Stomach (tissue), 9 donors: Measurements from ENCODE around the gene SMIM22. TPM values are rescaled to one million over a fixed set of nuclear protein-coding genes. Genes with fewer than 3 reads are reported as not detected.

Source experiments
- DNase-seq, 2 donors: peaks; one replicate each; pipeline versions ENCODE4 v3.0.0 to v3.0.0-alpha.2; 2013 to 2019
- H3K27ac ChIP-seq, 5 donors: fragments of 200-600 bp in 4 of 5; sonication (generic) in 4 of 5; one replicate each; pipeline ENCODE4 v1.5.1; 2013 to 2019; ENCODE audit warnings: mild to moderate bottlenecking in 1 of 5, moderate library complexity in 1 of 5
- H3K27me3 ChIP-seq, 3 donors: fragments of 200-600 bp; sonication (generic); one replicate each; pipeline ENCODE4 v1.5.1; 2017 to 2019; ENCODE audit warnings: mixed run types in 1 of 3
- H3K36me3 ChIP-seq, 4 donors: fragments of 200-600 bp; sonication (generic); 1 replicate in 3 of 4; 2 replicates in 1 of 4; pipeline ENCODE4 v1.5.1; 2016 to 2019
- H3K4me1 ChIP-seq, 4 donors: fragments of 200-600 bp; sonication (generic); one replicate each; pipeline ENCODE4 v1.5.1; 2016 to 2019
- H3K4me3 ChIP-seq, 4 donors: fragments of 200-600 bp; sonication (generic) in 3 of 4; one replicate each; pipeline ENCODE4 v1.5.1; 2016 to 2019; ENCODE audit warnings: mild to moderate bottlenecking in 1 of 4
- H3K9me3 ChIP-seq, 4 donors: fragments of 200-600 bp; sonication (generic); one replicate each; pipeline ENCODE4 v1.5.1; 2016 to 2019
- EP300 ChIP-seq: sonication (generic); formaldehyde crosslinking; IDR thresholded peaks from one replicate; pipeline ENCODE4 v1.6.1; 2017; ENCODE audit warnings: antibody characterized with exemption
- POLR2A ChIP-seq, 4 donors: fragments of 450-650 bp; IDR thresholded peaks; one replicate each; pipeline ENCODE4 v1.6.1; 2016; ENCODE audit warnings: antibody characterized with exemption in 4 of 4, control low read depth in 2 of 4, mild to moderate bottlenecking in 1 of 4, moderate library complexity in 1 of 4
- POLR2AphosphoS5 ChIP-seq, 3 donors: sonication (generic); formaldehyde crosslinking; IDR thresholded peaks; one replicate each; pipeline ENCODE4 v1.6.1; 2016; ENCODE audit warnings: antibody characterized with exemption in 3 of 3
- WGBS, 5 donors: extraction: QIAGEN DNeasy Blood & Tissue Kit in 3 of 5; methylation state at CpG; one replicate each; pipeline versions ENCODE4 v1.1.5 to v1.1.7; 2013 to 2018; 5-methylcytosine and 5-hydroxymethylcytosine counted together
- intact Hi-C: fragments of 100-400 bp; cut with DNase I; formaldehyde crosslinking; loops from one replicate; pipeline ENCODE4 v1.15.1; 2023; ENCODE audit warnings: low total_unique reads
- polyA plus RNA-seq, 3 donors: library from polyadenylated mRNA; stranded (reverse); fragments of 200-250 nt; gene quantifications; one replicate each; pipeline ENCODE4 v1.2.3, GENCODE V29; 2013
- total RNA-seq, 5 donors: library from RNA; depleted of rRNA; stranded (reverse); fragments of >200 nt; gene quantifications; one replicate each; pipeline versions ENCODE4 v1.1.0 to v1.2.3, GENCODE V29; 2014 to 2016
- TF ChIP-seq, protein P1 (sequence below), 7 experiments: fragments of 450-650 bp in 4 of 7; fragments of 200-600 bp in 3 of 7; sonication (generic) in 3 of 7; IDR thresholded peaks; one replicate each; pipeline ENCODE4 v1.5.1; 2016 to 2019; ENCODE audit warnings: antibody characterized with exemption in 7 of 7, control low read depth in 2 of 7, mild to moderate bottlenecking in 1 of 7
- donor health status: healthy with polysubstance abuse.
- donor health status: Bipolar disorder and iron deficiency.
- donor health status: healthy.

SMIM22 gene
- total and polyA plus RNA-seq, 8 donors: 20.5 to 1,027 (median 391) TPM

GRCh38 chr16:4833584-4833983, 38.4 kb downstream of the SMIM22 start:
- intact Hi-C loops: no loop called here
- TF ChIP-seq, protein P1, sequence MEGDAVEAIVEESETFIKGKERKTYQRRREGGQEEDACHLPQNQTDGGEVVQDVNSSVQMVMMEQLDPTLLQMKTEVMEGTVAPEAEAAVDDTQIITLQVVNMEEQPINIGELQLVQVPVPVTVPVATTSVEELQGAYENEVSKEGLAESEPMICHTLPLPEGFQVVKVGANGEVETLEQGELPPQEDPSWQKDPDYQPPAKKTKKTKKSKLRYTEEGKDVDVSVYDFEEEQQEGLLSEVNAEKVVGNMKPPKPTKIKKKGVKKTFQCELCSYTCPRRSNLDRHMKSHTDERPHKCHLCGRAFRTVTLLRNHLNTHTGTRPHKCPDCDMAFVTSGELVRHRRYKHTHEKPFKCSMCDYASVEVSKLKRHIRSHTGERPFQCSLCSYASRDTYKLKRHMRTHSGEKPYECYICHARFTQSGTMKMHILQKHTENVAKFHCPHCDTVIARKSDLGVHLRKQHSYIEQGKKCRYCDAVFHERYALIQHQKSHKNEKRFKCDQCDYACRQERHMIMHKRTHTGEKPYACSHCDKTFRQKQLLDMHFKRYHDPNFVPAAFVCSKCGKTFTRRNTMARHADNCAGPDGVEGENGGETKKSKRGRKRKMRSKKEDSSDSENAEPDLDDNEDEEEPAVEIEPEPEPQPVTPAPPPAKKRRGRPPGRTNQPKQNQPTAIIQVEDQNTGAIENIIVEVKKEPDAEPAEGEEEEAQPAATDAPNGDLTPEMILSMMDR (IDR thresholded peaks at IDR 0.05): no peak
- no peak for TF ChIP-seq EP300
- TF ChIP-seq POLR2AphosphoS5 (IDR thresholded peaks at IDR 0.05): no peak
- TF ChIP-seq POLR2A (IDR thresholded peaks at IDR 0.05): no peak
- peaks cover 52 to 97% (median 90%) of the 10 kb centered on the region in 4 donors for H3K36me3 ChIP-seq

GRCh38 chr16:4836727-4837126, 41.6 kb downstream of the SMIM22 start:
- H3K4me3 ChIP-seq: no peak overlapping the region
- H3K27me3 ChIP-seq: no peaks in the 10 kb centered on the region
- DNase-seq: no peak
- peaks cover 50 to 97% (median 89%) of the 10 kb centered on the region in 4 donors for H3K36me3 ChIP-seq
- H3K9me3 ChIP-seq: no peaks in the 10 kb centered on the region
- intact Hi-C loops: no loop called here
- H3K4me1 ChIP-seq: peaks cover 9 to 30% (median 20%) of the 10 kb centered on the region in 4 donors
- 77 to 89% (median 81%) methylated on average over 2 of the region's 2 CpGs for WGBS, 5 donors
- TF ChIP-seq, protein P1 (IDR thresholded peaks at IDR 0.05): no peak
- TF ChIP-seq POLR2AphosphoS5 (IDR thresholded peaks at IDR 0.05) (no peak), POLR2A (IDR thresholded peaks at IDR 0.05) (no peak), EP300 (no peak)
- no peak overlapping the region for H3K27ac ChIP-seq

More at GRCh38 chr16:4833584-4833983, 38.4 kb downstream of the SMIM22 start:
- no peak for DNase-seq
- Histone ChIP-seq H3K9me3 (no peaks in the 10 kb centered on the region), H3K27me3 (no peaks in the 10 kb centered on the region), H3K27ac (no peak overlapping the region), H3K4me1 (peaks cover 9 to 31% (median 20%) of the 10 kb centered on the region in 4 donors), H3K4me3 (no peak overlapping the region)
- WGBS, 5 donors: 50 to 87% (median 73%) methylated on average over 1 of the region's 1 CpG

DNA sequence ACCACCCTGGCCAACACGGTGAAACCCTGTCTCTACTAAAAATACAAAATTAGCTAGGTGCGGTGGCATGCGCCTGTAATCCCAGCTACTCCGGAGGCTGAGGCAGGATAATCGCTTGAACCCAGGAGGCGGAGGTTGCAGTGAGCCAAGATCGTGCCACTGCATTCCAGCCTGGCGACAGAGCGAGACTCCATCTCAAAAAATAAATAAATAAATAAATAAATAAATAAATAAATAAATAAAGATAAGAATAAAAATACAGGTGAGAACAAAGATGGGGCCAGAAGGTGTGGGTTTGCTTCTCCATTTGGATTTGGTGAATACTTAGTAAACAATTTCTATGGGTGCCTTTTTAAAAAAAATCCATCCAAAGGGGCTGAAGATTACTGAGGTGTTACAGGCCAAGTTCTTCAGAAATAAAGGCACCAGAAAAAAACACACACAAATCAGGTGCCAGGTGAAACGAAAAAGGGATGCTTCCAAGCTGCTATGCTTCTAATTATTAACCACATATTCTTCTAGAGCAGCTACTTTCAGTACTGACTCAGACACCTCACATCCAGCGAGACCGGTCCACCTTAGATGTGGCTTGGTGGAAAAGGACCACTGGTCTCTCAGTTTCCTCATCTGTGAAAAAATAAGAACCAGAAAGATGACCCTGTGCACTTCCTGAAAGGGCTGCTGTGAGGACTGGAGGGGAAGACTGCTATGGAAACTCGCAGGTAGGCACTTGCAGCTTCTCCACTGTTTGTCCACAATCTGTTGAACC, 42.7 kb downstream of the SMIM22 start:
- peaks cover 55 to 97% (median 89%) of the 10 kb centered on the region in 4 donors for H3K36me3 ChIP-seq
- H3K9me3 ChIP-seq: no peaks in the 10 kb centered on the region
- H3K4me1 ChIP-seq: peaks cover 8 to 18% (median 14%) of the 10 kb centered on the region in 4 donors
- TF ChIP-seq, protein P1 (IDR thresholded peaks at IDR 0.05): no peak
- TF ChIP-seq POLR2AphosphoS5 (IDR thresholded peaks at IDR 0.05) (no peak), POLR2A (IDR thresholded peaks at IDR 0.05) (no peak), EP300 (no peak)
- no peak overlapping the region for H3K4me3 ChIP-seq
- intact Hi-C loops: no loop called here
- H3K27ac ChIP-seq: no peak overlapping the region
- 83 to 90% (median 88%) methylated on average over 13 of the region's 13 CpGs for WGBS, 5 donors
- no peak for DNase-seq
- no peaks in the 10 kb centered on the region for H3K27me3 ChIP-seq

- 86 to 90% (median 86%) methylated on average over 5 of the region's 5 CpGs for WGBS, 5 donors
- no peaks in the 10 kb centered on the region for H3K9me3 ChIP-seq
- intact Hi-C loops: no loop called here
- H3K27ac ChIP-seq: no peak overlapping the region
- no peak overlapping the region for H3K4me3 ChIP-seq
- DNase-seq: no peak
- no peaks in the 10 kb centered on the region for H3K27me3 ChIP-seq
- peaks cover 69 to 100% (median 97%) of the 10 kb centered on the region in 4 donors for H3K36me3 ChIP-seq
- TF ChIP-seq EP300: no peak
- no peak for TF ChIP-seq POLR2AphosphoS5 (IDR thresholded peaks at IDR 0.05)
- no peak for TF ChIP-seq POLR2A (IDR thresholded peaks at IDR 0.05)
- TF ChIP-seq, protein P1 (IDR thresholded peaks at IDR 0.05): no peak
- H3K4me1 ChIP-seq: peaks cover 0 to 11% (median 1%) of the 10 kb centered on the region in 4 donors
These were observed 44.8 kb downstream of the SMIM22 start for GRCh38 chr16:4839942-4840341.
